A673 (cell line): ENCODE results near the gene CXCR6. TPM values are rescaled to one million over a fixed set of nuclear protein-coding genes. Genes with fewer than 3 reads are reported as not detected.

Source experiments
- Bru-seq: library from RNA; stranded (reverse); fragments of 400-500 nt; gene quantifications from one replicate; lab custom pipeline; 2021; lab: Mats Ljungman, UMichigan
- BruChase-seq, 2 experiments: library from RNA; stranded (reverse); fragments of 400-500 nt; gene quantifications; one replicate each; lab custom pipeline; 2021; lab: Mats Ljungman, UMichigan
- BruUV-seq: library from RNA; stranded (reverse); fragments of 400-500 nt; replicated peaks from 2 replicates; lab custom pipeline; 2021; lab: Mats Ljungman, UMichigan
- CTCF ChIA-PET: fragments of 300-600 bp; sonication (Branson Sonifier 250); formaldehyde crosslinking; loops from one replicate; lab custom pipeline; 2022; ENCODE audit warnings: antibody characterized with exemption; lab: Charles Lee
- POLR2A ChIA-PET: fragments of 300-600 bp; sonication (Branson Sonifier 250); formaldehyde crosslinking; loops from one replicate; lab custom pipeline; 2022; ENCODE audit warnings: antibody characterized with exemption; ENCODE audit not compliant: low non-redundant PET; lab: Charles Lee
- DNase-seq: peaks from one replicate; pipeline ENCODE4 v3.0.0-alpha.2; 2015; ENCODE audit warnings: low spot score
- H3K27ac ChIP-seq: fragments of 200-600 bp; sonication (generic); 2 replicates; pipeline ENCODE4 v1.5.1; 2016; ENCODE audit warnings: mixed run types, low read depth, mild to moderate bottlenecking, mixed read lengths, antibody characterized with exemption, low read length; ENCODE audit not compliant: poor library complexity, severe bottlenecking
- H3K27me3 ChIP-seq: fragments of 200-600 bp; sonication (generic); replicated peaks from 2 replicates; pipeline ENCODE4 v1.6.1; 2017; ENCODE audit warnings: mixed run types, low read depth, mild to moderate bottlenecking, mixed read lengths, antibody characterized with exemption, low read length; ENCODE audit not compliant: insufficient read depth, poor library complexity
- H3K36me3 ChIP-seq: fragments of 200-600 bp; sonication (generic); 2 replicates; pipeline ENCODE4 v1.6.1; 2016; ENCODE audit warnings: mixed run types, mild to moderate bottlenecking, mixed read lengths, antibody characterized with exemption, low read length; ENCODE audit not compliant: insufficient read depth, poor library complexity, severe bottlenecking
- H3K4me1 ChIP-seq: fragments of 200-600 bp; sonication (generic); 2 replicates; pipeline ENCODE4 v1.6.1; 2017; ENCODE audit warnings: mixed run types, mild to moderate bottlenecking, mixed read lengths, antibody characterized with exemption, low read length; ENCODE audit not compliant: insufficient read depth, poor library complexity, severe bottlenecking
- H3K4me3 ChIP-seq: fragments of 200-600 bp; sonication (generic); 2 replicates; pipeline ENCODE4 v1.5.1; 2016; ENCODE audit warnings: low read depth, mixed run types, mild to moderate bottlenecking, mixed read lengths, low read length; ENCODE audit not compliant: poor library complexity, severe bottlenecking
- H3K9me3 ChIP-seq: fragments of 200-600 bp; sonication (generic); 2 replicates; pipeline ENCODE4 v1.6.1; 2016; ENCODE audit warnings: mixed run types, low read depth, mild to moderate bottlenecking, mixed read lengths, antibody characterized with exemption, low read length; ENCODE audit not compliant: poor library complexity, severe bottlenecking
- EZH2 ChIP-seq: fragments of 200-600 bp; sonication (generic); IDR thresholded peaks from 2 replicates; pipeline ENCODE4 v1.6.1; 2017; ENCODE audit warnings: borderline replicate concordance, low read depth, mild to moderate bottlenecking, mixed read lengths, antibody characterized with exemption, low read length; ENCODE audit not compliant: poor library complexity, severe bottlenecking
- intact Hi-C: fragments of 100-400 bp; cut with micrococcal nuclease; formaldehyde crosslinking; loops from one replicate; pipeline ENCODE4 v1.10.0; 2022; ENCODE audit not compliant: unreplicated experiment
- long read RNA-seq: library from polyadenylated mRNA; stranded (forward); transcript quantifications from one replicate; pipeline ENCODE4 v2.0.0, GENCODE V29; 2022
- total RNA-seq: library from RNA; stranded (reverse); gene quantifications from 2 replicates; pipeline ENCODE4 v1.2.3, GENCODE V29; 2021
- TF ChIP-seq, protein P1 (sequence below): fragments of 300-800, 200-600 bp; sonication (generic); conservative IDR thresholded peaks from 2 replicates; pipeline ENCODE4 v1.5.1; 2017; ENCODE audit warnings: low read depth, mild to moderate bottlenecking, antibody characterized with exemption, low read length, moderate library complexity, mixed read lengths

Gene CXCR6
- total RNA-seq: not detected in 2 replicates
- Bru-seq, nascent RNA: not detected
- not detected for BruChase-seq, experiment 1, labeled RNA remaining after a 2-hour chase
- not detected for BruChase-seq, experiment 2, labeled RNA remaining after a 6-hour chase
- long read RNA-seq: 0 reads

DNA sequence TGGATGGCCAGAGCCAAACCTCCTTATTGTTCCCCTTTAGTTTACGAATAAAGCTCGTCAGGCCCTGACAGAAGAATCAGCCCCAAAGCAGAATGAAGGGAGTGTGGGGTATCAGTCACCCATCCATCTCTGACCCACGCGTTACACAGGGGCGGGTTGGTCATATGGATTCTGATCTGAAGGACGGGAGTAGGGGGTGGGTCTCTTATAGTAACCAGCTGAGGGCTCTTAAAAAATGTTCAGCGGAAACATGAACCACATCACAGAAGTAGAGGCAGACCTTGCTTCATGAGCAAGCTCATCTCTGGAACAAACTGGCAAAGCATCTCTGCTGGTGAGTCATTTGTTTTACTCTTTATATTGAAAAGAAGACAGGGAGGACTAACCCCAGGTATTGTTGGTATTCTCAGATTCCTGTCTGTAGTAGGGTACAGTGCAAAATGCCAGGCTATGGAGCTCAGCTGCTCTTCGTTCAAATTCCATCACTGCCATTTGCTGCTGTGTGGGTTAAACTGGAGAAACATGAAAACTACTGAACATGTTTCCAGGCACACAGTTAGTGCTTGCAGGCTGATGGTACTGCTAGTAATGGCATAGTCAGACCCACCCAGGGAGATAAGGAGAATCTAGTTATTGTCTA lies at the start of gene CXCR6:
Gene CXCR6 (plus strand): TSS at position 258 of the 640 bp plus-strand sequence. CDS start 3,018 bp downstream, outside the sequence.
- no peak for DNase-seq
- CTCF ChIA-PET: no interaction called here
- TF ChIP-seq EZH2: no peak
- TF ChIP-seq, protein P1, sequence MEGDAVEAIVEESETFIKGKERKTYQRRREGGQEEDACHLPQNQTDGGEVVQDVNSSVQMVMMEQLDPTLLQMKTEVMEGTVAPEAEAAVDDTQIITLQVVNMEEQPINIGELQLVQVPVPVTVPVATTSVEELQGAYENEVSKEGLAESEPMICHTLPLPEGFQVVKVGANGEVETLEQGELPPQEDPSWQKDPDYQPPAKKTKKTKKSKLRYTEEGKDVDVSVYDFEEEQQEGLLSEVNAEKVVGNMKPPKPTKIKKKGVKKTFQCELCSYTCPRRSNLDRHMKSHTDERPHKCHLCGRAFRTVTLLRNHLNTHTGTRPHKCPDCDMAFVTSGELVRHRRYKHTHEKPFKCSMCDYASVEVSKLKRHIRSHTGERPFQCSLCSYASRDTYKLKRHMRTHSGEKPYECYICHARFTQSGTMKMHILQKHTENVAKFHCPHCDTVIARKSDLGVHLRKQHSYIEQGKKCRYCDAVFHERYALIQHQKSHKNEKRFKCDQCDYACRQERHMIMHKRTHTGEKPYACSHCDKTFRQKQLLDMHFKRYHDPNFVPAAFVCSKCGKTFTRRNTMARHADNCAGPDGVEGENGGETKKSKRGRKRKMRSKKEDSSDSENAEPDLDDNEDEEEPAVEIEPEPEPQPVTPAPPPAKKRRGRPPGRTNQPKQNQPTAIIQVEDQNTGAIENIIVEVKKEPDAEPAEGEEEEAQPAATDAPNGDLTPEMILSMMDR: no peak
- no peaks in the 10 kb centered on the region for H3K27me3 ChIP-seq
- H3K4me1 ChIP-seq: no peaks in the 10 kb centered on the region
- H3K36me3 ChIP-seq: no peaks in the 10 kb centered on the region
- intact Hi-C loops: no loop called here
- POLR2A ChIA-PET: no interaction called here
- BruUV-seq: no TSS peak
- no peaks in the 10 kb centered on the region for H3K9me3 ChIP-seq
- no peak within 1 kb of the TSS for H3K4me3 ChIP-seq
- no peak within 1 kb of the TSS for H3K27ac ChIP-seq

DNA sequence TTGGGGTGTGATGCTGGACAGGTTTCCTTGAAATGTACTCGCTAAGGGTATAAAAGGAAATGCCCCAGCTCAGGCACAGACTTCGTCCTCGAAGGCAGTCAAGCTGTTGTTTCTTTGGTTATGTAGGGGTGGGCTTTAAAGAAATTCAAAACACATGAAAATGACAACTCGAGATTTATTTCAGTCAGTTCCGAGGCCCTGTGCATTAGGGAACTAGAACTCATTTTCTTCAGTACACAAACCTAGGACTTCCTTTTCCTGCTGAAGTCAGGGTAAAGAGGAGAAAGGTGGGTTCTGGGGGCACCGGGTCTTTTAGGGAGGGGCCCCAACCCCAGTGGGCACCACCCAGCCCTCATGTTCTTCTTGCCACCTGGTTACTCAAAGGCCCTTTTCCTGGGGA lies 49.2 kb upstream of the CXCR6 start:
- BruUV-seq: no TSS peak
- intact Hi-C loops: no loop called here
- CTCF ChIA-PET: no interaction called here

DNA sequence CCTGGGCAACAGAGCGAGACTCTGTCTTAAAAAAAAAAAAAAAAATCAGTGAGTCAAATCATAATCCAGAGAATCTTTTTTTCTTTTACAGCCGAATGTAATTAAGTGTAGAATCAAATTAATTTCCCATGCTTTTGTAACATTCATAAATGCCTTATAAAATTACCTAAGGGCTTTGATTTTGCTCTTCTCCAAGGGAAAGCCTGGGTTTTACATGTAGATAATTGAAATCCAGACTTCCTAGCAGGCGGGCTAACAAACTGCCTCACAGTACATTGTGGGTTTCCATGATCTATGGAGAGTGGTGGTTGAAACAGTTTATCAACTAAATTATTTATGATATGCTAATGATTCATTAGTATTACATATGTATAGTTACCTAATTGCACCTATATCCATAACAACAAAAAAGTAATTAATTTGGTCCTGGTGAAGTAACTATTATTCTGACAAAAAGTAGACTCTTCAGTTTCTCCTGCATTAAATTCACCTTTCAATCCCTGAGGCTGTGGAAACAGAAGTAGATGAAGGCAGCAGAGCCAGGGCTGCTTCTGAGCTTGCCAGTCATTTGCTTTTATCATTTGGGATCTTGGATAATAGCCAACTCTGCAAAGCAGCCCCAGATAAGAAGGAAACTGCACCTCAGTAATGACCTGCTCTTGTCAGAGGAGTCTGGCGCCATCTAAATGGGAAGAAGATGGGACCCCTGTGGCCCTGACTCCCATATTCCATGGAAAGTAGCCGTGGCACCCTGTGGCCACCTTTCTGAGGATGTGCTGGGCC lies 47.4 kb upstream of the CXCR6 start:
- H3K4me3 ChIP-seq: no peak overlapping the region
- TF ChIP-seq EZH2: no peak
- TF ChIP-seq, protein P1: no peak
- no peak overlapping the region for H3K27ac ChIP-seq
- no peaks in the 10 kb centered on the region for H3K36me3 ChIP-seq
- no peaks in the 10 kb centered on the region for H3K9me3 ChIP-seq
- BruUV-seq: no TSS peak
- DNase-seq: peak; percentile 4
- intact Hi-C loops: no loop called here
- H3K4me1 ChIP-seq: no peaks in the 10 kb centered on the region
- ChIA-PET POLR2A (no interaction called here), CTCF (no interaction called here)
- H3K27me3 ChIP-seq: no peaks in the 10 kb centered on the region

More for the DNA sequence above, 49.2 kb upstream of the CXCR6 start:
- Histone ChIP-seq H3K4me3 (no peak overlapping the region), H3K9me3 (no peaks in the 10 kb centered on the region), H3K27ac (no peak overlapping the region), H3K4me1 (no peaks in the 10 kb centered on the region), H3K27me3 (no peaks in the 10 kb centered on the region), H3K36me3 (no peaks in the 10 kb centered on the region)
- no peak for DNase-seq
- TF ChIP-seq, protein P1: no peak
- no peak for TF ChIP-seq EZH2
- POLR2A ChIA-PET: no interaction called here
